ENCODE results near the gene TESK1.
"Not testable (repeated sequence)": the region's sequence is repeated elsewhere in the genome, so short reads cannot be mapped to it uniquely, and the experiment has no call there.

TESK1 gene

DNA sequence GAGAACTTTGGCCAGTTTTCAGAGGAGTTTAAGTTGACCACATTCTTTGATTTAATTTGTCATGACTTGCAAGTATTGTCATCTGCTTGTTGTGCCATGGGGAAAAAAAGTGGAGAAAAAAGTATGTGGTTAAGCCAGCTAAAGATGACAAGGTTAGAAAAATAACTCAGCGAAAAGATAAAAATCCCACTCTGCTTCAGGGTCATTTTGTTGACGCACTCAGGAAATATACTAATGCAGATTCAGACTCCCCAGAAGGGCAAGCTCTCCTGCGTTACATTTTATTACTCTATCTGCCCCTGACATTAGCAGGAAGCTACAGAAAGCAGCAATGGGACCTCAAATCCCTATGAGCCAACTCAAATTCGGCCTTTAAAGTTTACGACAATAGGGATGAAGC lies 27.6 kb upstream of the TESK1 start:
- TF ChIP-seq, protein P1, sequence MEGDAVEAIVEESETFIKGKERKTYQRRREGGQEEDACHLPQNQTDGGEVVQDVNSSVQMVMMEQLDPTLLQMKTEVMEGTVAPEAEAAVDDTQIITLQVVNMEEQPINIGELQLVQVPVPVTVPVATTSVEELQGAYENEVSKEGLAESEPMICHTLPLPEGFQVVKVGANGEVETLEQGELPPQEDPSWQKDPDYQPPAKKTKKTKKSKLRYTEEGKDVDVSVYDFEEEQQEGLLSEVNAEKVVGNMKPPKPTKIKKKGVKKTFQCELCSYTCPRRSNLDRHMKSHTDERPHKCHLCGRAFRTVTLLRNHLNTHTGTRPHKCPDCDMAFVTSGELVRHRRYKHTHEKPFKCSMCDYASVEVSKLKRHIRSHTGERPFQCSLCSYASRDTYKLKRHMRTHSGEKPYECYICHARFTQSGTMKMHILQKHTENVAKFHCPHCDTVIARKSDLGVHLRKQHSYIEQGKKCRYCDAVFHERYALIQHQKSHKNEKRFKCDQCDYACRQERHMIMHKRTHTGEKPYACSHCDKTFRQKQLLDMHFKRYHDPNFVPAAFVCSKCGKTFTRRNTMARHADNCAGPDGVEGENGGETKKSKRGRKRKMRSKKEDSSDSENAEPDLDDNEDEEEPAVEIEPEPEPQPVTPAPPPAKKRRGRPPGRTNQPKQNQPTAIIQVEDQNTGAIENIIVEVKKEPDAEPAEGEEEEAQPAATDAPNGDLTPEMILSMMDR (IDR thresholded peaks at IDR 0.05; ENCODE audit: low read depth, low read length) = no peak
- TF ChIP-seq, protein P2, sequence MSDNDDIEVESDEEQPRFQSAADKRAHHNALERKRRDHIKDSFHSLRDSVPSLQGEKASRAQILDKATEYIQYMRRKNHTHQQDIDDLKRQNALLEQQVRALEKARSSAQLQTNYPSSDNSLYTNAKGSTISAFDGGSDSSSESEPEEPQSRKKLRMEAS (IDR thresholded peaks at IDR 0.05; ENCODE audit: low read depth, low read length) = no peak
- TF ChIP-seq POLR2A (IDR thresholded peaks at IDR 0.05; ENCODE audit: extremely low read depth, insufficient read length) (no peak), MYC (IDR thresholded peaks at IDR 0.05; ENCODE audit: low read depth, low read length) (no peak)

DNA sequence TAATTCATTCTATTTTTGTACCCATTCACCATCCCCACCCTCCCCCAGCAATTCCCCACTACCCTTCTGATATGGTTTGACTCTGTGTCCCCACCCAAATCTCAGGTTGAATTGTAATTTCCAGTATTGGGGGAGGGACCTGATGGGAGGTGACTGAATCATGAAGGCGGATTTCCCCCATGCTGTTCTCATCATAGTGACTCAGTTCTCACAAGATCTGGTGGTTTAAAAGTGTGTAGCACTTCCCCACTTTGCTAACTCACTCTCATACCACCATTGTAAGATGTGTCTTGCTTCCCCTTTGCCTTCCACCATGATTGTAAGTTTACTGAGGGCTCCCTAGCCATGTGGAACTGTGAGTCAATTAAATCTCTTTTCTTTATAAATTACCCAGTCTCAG lies 25.9 kb upstream of the TESK1 start:
- TF ChIP-seq, protein P2 (IDR thresholded peaks at IDR 0.05; ENCODE audit: low read depth, low read length) = no peak
- TF ChIP-seq MYC (IDR thresholded peaks at IDR 0.05; ENCODE audit: low read depth, low read length) = no peak
- TF ChIP-seq POLR2A (IDR thresholded peaks at IDR 0.05; ENCODE audit: extremely low read depth, insufficient read length) = no peak
- TF ChIP-seq, protein P1 (IDR thresholded peaks at IDR 0.05; ENCODE audit: low read depth, low read length) = no peak
- no peak for DNase-seq (ENCODE audit: low read depth)
- no peak overlapping the region for H3K4me3 ChIP-seq (ENCODE audit: low read depth, low read length)

More for the DNA sequence above, 27.6 kb upstream of the TESK1 start:
- DNase-seq (ENCODE audit: low read depth) = no peak
- H3K4me3 ChIP-seq (ENCODE audit: low read depth, low read length) = no peak overlapping the region

DNA sequence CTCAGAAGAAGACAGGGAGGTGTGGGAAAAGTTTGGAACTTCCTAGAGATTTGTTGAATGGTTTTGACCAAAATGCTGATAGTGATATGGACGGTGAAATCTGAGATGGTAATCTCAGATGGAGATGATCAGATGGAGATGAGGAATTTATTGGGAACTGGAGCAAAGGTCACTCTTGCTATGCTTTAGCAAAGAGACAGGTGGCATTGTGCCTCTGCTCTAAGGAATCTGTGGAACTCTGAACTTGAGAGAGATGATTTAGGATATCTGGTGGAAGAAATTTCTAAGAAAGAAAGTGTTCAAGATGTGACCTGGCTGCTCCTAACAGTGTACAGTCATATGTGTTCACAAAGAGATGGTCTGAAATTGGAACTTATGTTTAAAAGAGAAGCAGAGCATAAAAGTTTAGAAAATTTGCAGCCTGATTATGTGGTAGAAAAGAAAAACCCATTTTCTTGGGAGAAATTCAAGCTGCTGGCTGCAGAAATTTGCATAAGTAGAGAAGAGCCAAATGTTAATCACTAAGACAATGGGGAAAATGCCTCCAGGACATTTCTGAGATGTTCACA lies 25.3 kb upstream of the TESK1 start:
- H3K4me3 ChIP-seq (ENCODE audit: low read depth, low read length); DNase-seq (ENCODE audit: low read depth): not testable (repeated sequence)

DNA sequence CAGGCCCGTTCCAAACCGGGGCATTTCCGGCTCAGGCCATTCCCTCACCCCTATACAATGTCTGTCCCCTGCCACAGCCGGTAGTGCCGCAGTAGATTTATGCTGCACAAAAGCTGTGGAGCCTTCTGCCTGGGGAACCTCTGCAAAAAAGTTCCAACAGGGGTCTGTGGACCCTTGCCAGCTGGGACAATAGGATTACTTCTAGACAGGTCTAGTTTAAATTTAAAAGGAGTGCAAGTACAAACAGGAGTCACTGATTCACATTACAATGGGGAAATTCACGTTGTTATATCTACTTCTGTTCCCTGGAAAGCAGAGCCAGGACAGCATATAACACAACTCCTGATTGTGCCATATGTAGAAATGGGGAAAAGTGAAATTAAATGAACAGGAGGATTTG lies 21.5 kb upstream of the TESK1 start:
- DNase-seq (ENCODE audit: low read depth); H3K4me3 ChIP-seq (ENCODE audit: low read depth, low read length): not testable (repeated sequence)

DNA sequence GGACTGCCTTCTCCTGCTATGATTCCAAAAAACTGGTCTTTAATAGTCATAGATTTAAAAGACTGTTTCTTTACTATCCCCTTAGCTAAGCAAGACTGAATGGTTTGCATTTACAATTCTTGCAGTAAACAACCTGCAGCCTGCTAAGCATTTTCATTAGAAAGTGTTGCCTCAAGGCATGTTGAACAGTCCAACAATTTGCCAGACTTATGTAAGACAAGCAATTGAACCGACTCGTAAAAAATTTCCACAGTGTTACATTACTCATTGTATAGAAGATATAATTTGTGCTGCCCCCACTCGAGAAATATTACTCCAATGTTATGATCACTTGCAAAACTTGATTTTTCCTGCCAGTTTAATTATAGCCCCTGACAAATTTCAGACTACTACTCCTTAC lies 20.4 kb upstream of the TESK1 start:
- not testable (repeated sequence) for H3K4me3 ChIP-seq (ENCODE audit: low read depth, low read length); DNase-seq (ENCODE audit: low read depth)

DNA sequence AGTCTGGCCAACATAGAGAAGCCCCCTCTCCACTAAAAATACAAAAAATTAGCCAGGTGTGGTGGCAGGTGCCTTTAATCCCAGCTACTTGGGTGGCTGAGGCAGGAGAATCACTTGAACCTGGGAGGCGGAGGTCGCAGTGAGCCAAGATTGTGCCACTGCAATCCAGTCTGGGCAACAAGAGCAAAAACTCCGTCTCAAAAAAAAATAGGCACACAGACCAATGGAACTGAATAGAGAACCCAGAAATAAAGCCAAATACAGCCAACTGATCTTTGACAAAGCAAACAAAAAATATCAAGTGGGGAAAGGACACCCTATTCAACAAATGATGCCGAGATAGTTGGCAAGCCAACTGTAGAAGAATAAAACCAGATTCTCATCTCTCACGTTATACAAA lies 16.6 kb upstream of the TESK1 start:
- DNase-seq (ENCODE audit: low read depth); H3K4me3 ChIP-seq (ENCODE audit: low read depth, low read length): not testable (repeated sequence)

DNA sequence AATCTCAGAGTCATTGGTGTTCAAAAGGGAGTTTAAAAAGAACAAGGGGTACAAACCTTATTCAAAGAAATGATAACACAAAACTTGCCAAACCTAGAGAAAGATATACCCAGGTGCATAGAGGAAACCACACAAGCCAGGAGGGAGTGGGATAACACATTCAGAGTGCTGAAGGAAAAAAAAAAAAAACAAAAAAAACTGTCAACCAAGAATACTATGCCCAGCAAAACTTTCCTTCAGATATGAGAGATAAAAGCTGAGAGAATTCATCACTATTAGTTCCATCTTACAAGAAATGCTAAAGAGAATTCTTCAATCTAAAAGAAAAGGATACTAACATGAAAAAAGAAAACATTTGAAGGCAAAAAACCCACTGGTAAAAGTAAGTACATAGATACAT lies 11.5 kb upstream of the TESK1 start:
- TF ChIP-seq POLR2A (IDR thresholded peaks at IDR 0.05; ENCODE audit: extremely low read depth, insufficient read length) (no peak), MYC (IDR thresholded peaks at IDR 0.05; ENCODE audit: low read depth, low read length) (no peak)
- TF ChIP-seq, protein P2 (IDR thresholded peaks at IDR 0.05; ENCODE audit: low read depth, low read length) = no peak
- TF ChIP-seq, protein P1 (IDR thresholded peaks at IDR 0.05; ENCODE audit: low read depth, low read length) = no peak
- DNase-seq (ENCODE audit: low read depth) = no peak
- H3K4me3 ChIP-seq (ENCODE audit: low read depth, low read length) = no peak overlapping the region

DNA sequence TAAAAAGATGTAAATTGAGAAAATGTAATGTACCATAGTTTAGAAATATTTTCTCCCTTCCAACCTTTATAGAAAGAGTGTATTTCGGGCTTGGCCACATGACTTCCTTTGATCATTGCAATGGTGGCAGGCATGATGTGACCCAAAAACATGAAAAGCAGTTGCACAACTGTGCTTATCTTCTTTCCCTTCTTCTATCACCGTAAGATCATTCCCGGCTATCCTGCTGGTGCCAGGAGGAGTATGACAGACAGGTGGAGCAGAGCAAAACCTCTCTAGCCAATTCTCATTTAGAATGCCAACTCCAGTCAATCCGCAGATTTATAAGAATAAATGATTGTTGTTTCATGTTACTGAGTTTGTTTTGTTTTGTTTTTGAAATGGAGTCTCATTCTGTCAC lies 10.6 kb upstream of the TESK1 start:
- no peak overlapping the region for H3K4me3 ChIP-seq (ENCODE audit: low read depth, low read length)
- no peak for DNase-seq (ENCODE audit: low read depth)
- TF ChIP-seq MYC (IDR thresholded peaks at IDR 0.05; ENCODE audit: low read depth, low read length) (no peak), POLR2A (IDR thresholded peaks at IDR 0.05; ENCODE audit: extremely low read depth, insufficient read length) (no peak)
- TF ChIP-seq, protein P1 (IDR thresholded peaks at IDR 0.05; ENCODE audit: low read depth, low read length) = no peak

DNA sequence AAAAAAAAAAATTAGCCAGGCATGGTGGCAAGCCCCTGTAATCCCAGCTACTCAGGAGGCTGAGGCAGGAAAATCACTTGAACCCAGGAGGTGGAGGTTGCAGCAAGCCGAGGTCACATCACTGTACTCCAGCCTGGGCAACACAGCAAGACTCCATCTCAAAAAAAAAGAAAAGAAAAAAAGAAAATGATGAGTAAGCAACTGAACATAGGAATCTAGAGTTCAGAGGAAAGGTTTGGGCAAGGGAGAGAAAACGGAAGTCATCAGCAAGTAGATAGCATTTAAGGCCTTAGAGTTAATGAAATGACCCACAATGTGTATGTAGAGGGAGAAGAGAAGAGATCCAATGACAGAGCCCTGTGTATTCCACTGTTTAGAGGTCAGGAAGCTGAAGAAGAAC lies 8.2 kb upstream of the TESK1 start:
- DNase-seq (ENCODE audit: low read depth); H3K4me3 ChIP-seq (ENCODE audit: low read depth, low read length): not testable (repeated sequence)
